DMS153 (cell line): Measurements from ENCODE around the gene ACER3.
"Not testable (repeated sequence)": the region's sequence is repeated elsewhere in the genome, so short reads cannot be mapped to it uniquely, and the experiment has no call there.

Source experiments
- DNase-seq: peaks from one replicate; lab custom pipeline; 2025; lab: John Stamatoyannopoulos, UW

The ACER3 gene

GRCh38 chr11:76860539-76861475 is at the start of gene ACER3:
Gene ACER3, plus strand, starts transcription at chr11:76860918. Its CDS starts 59 bp downstream, at chr11:76860977.
- DNase-seq, result peak; percentile 85

DNA sequence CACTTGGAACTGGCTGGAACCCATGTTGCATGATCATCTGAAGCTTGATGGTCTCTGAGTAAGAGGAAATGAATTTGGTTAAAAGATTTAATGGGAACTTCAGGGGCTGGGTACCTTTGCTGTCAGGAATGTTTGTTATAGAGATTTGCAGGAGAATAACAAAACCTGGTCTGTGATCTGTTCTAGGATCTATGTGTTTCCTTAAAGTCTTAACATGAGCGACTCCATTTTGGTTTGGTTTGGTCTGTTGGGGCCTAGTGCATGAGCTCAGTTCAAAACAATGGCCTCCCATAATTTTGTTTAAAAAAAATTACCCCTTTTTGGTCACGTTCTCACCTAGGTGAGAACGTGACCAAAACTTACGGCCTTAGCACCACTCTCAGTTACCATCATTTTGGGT is 49.5 kb upstream of the ACER3 start:
- no peak for DNase-seq

GRCh38 chr11:76814414-76814813 is 46.3 kb upstream of the ACER3 start:
- no peak for DNase-seq

DNA sequence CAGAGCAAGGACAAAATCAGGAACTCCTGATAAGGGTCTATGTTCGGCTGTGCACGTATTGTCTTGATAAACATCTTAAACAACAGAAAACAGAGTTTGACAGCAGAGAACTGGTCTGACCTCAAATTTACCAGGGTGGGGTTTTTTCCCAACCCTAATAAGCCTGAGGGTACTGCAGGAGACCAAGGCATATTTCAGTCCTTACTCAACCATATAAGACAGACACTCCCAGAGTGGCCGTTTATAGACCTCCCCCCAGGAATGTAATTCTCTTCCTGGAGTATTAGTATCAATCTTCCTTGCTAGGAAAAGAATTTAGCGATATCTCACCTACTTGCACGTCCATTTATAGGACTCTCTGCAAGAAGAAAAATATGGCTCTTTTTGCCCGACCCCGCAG is 45.0 kb upstream of the ACER3 start:
- not testable (repeated sequence) for DNase-seq

DNA sequence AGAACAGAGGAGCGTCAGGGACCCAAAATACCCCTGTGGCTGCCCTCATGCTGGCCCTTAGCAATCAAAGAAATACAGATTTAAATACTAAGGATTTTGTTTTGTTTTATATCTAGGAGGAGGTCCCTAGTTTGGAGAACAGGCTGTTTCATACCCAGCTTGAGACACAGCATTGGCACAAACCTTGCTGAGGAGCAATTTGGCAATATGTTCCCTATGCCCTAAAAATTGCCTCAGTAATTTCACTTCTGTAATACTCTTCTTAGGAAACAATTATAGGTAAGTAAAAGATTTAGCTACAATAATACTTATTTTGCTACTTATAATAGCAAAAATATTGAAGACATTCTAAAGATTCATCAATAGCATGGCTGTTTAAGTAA is 40.5 kb upstream of the ACER3 start:
- DNase-seq, result no peak

DNA sequence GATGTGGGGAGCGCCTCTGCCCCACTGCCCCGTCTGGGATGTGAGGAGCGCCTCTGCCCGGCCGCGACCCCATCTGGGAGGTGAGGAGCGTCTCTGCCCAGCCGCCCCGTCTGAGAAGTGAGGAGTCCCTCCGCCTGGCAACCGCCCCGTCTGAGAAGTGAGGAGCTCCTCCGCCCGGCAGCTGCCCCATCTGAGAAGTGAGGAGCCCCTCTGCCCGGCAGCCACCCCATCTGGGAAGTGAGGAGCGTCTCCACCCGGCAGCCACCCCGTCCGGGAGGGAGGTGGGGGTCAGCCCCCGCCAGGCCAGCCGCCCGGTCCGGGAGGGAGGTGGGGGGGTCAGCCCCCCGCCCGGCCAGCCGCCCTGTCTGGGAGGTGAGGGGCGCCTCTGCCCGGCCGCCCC is 39.3 kb upstream of the ACER3 start:
- not testable (repeated sequence) for DNase-seq

GRCh38 chr11:76822406-76822805 is 38.3 kb upstream of the ACER3 start:
- no peak for DNase-seq

GRCh38 chr11:76823481-76824028 is 37.2 kb upstream of the ACER3 start:
- DNase-seq, result no peak

DNA sequence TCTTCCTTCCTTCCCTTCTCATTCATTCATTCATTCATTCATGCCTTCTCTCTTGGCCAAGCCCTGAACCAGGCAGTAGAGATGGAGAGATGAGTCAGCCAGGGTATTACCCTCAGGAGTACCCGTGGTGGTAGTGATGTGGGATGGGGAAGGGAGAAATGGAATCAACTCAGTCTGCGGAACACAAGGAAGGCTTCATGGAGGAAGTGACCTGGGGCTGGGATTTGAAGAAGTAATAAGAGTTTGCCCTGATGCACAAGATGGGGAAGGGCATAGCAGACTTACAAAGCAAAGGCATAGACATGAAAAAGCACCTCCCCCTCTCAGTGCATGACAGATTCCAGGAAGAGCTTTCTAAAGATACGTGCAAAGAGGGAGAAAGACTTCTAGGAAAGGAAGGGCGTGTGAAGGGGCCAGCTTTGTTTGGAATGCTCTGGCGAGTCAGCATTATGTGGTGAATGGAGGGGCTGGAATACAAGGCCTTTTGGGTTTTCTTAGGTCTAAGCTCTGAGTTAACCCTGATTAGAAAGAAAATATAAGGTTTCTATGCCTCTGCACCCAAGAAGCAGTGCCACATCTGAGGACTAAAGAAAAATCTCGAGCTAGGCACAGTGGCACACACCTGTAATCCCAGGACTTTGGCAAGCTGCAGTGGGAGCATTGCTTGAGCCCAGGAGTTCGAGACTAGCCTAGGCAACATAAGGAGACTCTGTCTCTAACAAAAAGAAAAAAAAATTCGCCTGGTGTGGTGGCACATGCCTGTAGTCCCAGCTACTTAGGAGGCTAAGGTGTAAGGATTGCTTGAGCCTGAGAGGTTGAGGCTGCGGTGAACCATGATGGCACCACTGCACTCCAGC is 36.4 kb upstream of the ACER3 start:
- no peak for DNase-seq

DNA sequence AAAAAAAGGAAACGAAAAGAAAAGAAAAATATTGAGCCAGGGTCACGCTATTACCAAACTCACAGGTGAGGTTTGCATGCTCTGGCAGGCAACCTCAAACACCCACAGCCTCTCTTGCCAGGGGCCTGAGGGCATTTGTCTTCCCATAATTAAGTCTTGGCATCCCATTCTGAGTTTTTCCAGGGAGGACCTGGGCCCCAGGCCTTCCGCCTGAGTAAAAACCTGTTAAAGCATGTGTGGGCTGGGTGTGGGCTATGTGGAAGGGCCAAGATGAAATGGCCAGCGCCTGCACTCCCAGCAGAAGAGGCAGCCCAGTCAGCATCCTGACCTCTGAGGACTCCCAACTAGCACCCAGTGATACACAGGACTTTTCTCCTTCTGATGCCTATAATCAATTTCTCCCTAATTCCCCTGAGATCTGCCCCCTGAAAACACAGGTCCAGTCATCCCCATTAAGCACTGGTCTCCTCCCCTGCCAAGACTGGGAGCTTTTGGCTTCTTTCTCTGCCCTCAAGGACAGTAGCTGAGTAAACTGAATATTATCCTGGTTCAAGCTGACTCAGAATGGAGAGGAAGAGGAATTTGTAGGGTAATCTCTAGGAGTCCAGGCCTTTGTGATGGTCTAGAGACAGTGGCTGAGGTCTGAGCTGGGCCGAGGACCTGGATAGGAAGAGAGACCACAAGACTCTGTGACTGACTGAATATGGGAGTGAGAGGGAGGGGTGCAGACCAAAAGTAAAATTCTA is 35.6 kb upstream of the ACER3 start:
- no peak for DNase-seq

DNA sequence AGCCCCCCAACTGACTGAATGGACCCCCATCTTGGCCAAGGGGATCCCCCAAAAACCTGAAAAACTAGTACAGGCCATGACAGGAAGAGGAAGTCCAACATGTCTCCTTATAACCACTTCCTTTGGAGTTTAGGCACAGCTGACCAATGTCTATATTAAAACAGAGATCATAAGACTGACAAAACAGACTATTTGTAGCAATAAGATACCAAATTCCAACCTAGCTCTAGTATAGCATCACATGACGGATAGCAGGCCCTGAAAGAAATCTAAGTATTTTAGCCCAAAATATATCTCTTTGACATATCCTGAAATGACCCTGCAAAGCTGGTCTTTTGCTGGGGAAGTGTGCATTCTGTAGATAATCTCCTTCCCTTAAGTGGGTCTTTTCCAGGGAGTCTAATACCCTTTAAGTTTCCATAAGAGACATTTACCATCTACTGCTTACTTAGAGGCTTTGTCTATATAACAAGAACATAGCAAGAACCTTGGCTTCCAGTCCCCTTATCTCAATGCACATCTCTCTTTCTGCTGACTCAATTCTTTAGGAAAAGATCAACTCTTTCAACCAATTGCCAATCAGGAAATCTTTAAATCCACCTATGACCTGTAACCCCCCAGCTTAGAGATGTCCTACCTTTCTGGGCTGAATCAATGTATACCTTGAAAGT is 34.9 kb upstream of the ACER3 start:
- no peak for DNase-seq

DNA sequence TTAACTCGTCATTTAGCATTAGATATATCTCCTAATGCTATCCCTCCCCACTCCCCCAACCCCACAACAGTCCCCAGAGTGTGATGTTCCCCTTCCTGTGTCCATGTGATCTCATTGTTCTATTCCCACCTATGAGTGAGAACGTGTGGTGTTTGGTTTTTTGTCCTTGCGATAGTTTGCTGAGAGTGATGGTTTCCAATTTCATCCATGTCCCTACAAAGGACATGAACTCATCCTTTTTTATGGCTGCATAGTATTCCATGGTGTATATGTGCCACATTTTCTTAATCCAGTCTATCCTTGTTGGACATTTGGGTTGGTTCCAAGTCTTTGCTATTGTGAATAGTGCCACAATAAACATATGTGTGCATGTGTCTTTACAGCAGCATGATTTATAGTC is 34.2 kb upstream of the ACER3 start:
- not testable (repeated sequence) for DNase-seq

- not testable (repeated sequence) for DNase-seq
Measured at GRCh38 chr11:76827005-76827404, 33.7 kb upstream of the ACER3 start.

DNA sequence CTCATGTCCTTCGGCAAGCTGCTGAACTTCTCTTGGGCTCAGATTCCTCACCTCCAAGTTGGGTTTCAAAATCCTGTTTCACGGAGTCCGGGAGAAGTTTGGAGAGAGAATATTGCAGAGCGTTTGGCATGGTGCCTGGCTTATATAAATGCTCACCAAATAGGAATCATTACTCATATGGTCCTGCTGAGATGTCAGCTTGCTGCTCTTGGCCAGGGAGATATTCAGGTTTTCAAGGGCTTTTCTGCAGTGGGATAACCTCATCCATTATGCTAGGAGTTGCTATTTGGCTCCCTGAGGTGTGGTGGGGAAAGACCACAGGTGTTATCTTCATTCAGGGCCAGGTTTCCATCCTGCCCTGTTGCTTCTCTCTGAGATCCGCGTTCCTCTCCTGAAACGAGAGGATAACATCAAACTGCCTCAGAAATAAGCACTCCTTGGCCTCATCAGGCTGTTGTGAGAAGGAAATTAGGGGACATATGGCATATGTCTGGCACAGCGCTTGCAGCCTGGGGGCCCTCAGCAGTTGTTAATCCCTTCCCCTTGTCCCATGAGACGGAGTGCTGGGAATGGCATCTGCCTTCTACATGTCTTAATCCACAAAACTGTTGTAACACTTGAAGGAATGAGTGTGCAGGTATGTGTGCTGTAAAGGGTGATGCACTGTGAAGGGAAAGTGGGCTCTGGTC is 29.9 kb upstream of the ACER3 start:
- no peak for DNase-seq

GRCh38 chr11:76831686-76832310 is 28.9 kb upstream of the ACER3 start:
- no peak for DNase-seq

DNA sequence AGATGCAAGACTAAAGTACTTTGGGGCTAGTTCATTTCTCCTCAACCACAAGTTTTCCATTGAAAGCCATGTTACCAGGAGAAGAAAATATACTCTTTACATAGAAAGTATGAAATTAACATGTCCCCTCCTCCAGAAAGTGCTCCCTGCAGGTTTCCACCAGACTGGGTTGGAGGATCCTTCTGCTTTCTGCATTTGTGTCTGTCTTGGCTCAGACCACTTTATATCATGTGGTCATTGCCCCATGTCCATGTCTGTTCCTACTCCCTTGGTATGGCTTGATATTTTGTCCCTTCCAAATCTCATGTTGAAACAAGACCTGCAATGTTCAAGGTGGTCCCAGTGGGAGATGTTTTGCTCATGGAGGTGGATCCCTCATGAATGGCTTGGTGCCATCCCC is 28.4 kb upstream of the ACER3 start:
- no peak for DNase-seq

GRCh38 chr11:76834151-76834550 is 26.6 kb upstream of the ACER3 start:
- DNase-seq, result no peak

GRCh38 chr11:76835036-76835435 is 25.7 kb upstream of the ACER3 start:
- no peak for DNase-seq

GRCh38 chr11:76835928-76836612 is 24.6 kb upstream of the ACER3 start:
- DNase-seq, result peak; percentile 47
